Retinal pigment epithelial cell (primary cell): ENCODE results near the gene PLCL1.

Source experiments
- DNase-seq: peaks from one replicate; pipeline ENCODE4 v3.0.0-alpha.2; 2010; ENCODE audit warnings: low read depth
- H3K4me3 ChIP-seq: 2 replicates; pipeline ENCODE4 v1.5.1; 2011; ENCODE audit warnings: mild to moderate bottlenecking, low read length, control low read depth, moderate library complexity
- CTCF ChIP-seq: conservative IDR thresholded peaks from 2 replicates; pipeline ENCODE4 v1.5.1; 2011; ENCODE audit warnings: low read depth, low read length, control low read depth, inconsistent platforms

The PLCL1 gene

DNA sequence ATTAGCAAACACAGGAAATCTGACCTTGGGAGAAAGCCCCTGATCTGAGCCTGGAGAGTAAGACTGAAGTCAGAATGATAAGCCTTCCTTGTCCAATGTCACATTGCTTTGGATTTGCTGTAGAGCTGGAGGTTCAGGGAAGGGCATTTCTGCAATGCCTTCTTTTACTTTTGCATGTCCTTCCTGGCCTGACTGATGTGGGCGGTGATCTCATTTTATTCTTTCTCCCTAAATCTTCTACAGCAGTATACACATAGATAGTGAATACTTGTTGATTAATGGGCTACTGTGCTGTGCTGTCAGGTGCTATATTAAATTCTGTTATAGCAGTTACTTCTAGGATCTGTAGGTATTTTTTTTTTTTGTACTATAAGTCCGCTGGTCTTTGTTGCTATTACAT lies 62.6 kb downstream of the PLCL1 start:
- no peak for DNase-seq
- TF ChIP-seq CTCF: no peak
- no peak overlapping the region for H3K4me3 ChIP-seq

GRCh38 chr2:197867624-197868023 lies 63.2 kb downstream of the PLCL1 start:
- H3K4me3 ChIP-seq: no peak overlapping the region
- no peak for TF ChIP-seq CTCF
- no peak for DNase-seq

GRCh38 chr2:197868206-197868605 lies 63.8 kb downstream of the PLCL1 start:
- no peak overlapping the region for H3K4me3 ChIP-seq
- no peak for DNase-seq
- TF ChIP-seq CTCF: no peak

GRCh38 chr2:197869041-197869440 lies 64.6 kb downstream of the PLCL1 start:
- no peak for TF ChIP-seq CTCF
- H3K4me3 ChIP-seq: no peak overlapping the region
- DNase-seq: no peak

DNA sequence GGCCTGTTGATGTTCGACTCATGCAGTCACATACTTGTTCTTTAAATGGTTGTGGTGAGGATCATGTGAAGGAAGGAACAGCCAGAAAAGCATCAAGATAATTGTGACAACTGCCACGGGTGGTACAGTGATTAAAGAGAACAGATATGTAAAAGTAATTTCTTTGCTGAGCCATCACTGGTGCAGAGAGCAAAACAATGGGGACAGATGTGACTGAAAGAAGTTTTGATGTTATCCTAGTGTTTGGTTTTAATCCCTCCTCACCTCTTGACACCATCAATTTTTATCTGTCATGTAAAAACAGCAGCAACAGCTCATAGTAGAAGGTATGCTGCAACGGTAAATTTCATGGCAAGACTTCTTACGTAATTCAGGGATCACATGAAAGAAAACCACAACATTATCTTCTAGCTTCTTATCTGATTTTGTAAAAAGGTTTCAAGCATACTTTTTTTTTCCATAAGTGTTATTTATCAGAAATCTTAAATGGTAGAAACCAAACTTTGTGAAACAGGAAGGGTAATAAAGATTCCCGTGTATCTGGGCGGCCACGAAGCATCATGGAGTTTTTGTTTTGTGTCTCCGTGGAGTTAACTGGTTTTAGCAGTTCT lies 65.2 kb downstream of the PLCL1 start:
- TF ChIP-seq CTCF: no peak
- DNase-seq: peak; percentile 62
- H3K4me3 ChIP-seq: no peak overlapping the region

- H3K4me3 ChIP-seq: no peak overlapping the region
- no peak for TF ChIP-seq CTCF
- DNase-seq: no peak
Observed at GRCh38 chr2:197870137-197870536, 65.7 kb downstream of the PLCL1 start.

DNA sequence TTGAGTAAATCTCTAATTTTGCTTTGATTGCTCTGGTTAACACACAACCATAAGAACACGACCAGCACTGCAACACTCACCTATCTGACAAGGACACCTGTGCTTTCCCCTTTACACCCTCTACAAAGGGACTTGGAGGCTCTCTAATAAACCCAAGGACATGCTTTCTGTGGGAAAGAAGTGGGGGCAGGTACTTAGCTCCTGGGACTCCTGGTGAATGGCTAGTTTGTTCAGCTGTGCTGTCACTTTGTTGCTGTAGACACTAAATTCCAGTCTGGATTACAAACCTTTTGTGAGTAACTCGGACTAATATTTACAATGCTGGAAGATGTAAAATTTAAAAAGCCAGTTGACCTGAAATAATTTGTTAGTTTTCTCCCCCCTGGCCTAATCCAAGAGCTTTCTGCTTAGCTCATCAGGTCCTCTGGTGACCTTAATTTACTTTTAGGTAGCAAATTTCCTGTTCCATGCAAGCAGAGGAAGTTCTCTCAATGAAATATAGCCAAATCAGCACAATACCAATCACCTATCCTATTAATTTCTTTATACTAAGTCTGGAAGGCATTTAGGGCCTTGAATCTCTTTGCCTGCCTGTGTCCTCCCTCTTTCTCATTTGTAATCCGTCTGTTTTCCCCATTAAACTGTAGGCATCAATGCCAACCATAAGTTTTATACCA lies 67.5 kb downstream of the PLCL1 start:
- no peak for TF ChIP-seq CTCF
- no peak overlapping the region for H3K4me3 ChIP-seq
- DNase-seq: no peak
